Urinary bladder (tissue), 4 donors: ENCODE measurements around the gene TMCO6. TPM values are rescaled to one million over a fixed set of nuclear protein-coding genes. Genes with fewer than 3 reads are reported as not detected.
A peak's percentile ranks its signal among the peaks of the same experiment; 100 is the strongest.
"Not testable (repeated sequence)": the region's sequence is repeated elsewhere in the genome, so short reads cannot be mapped to it uniquely, and the experiment has no call there.

Experiments
- DNase-seq: peaks from one replicate; pipeline ENCODE4 v3.0.0-alpha.2; 2015; ENCODE audit errors: extremely low spot score
- H3K27ac ChIP-seq: one replicate; pipeline ENCODE4 v1.5.1; 2013; ENCODE audit warnings: low read depth, mild to moderate bottlenecking, moderate library complexity
- H3K36me3 ChIP-seq: one replicate; pipeline ENCODE4 v1.6.1; 2013; ENCODE audit warnings: mild to moderate bottlenecking, moderate library complexity; ENCODE audit not compliant: insufficient read depth
- H3K4me1 ChIP-seq: one replicate; pipeline ENCODE4 v1.6.1; 2013; ENCODE audit warnings: mild to moderate bottlenecking, moderate library complexity; ENCODE audit not compliant: insufficient read depth
- H3K4me3 ChIP-seq: one replicate; pipeline ENCODE4 v1.5.1; 2013; ENCODE audit warnings: low read depth, low read length
- WGBS: extraction: QIAGEN DNeasy Blood & Tissue Kit; methylation state at CpG from one replicate; pipeline ENCODE4 v1.1.7; 2013; 5-methylcytosine and 5-hydroxymethylcytosine counted together
- polyA plus RNA-seq: library from polyadenylated mRNA; stranded (reverse); fragments of 200-250 nt; gene quantifications from one replicate; pipeline ENCODE4 v1.2.3, GENCODE V29; 2013
- total RNA-seq: library from RNA; depleted of rRNA; stranded (reverse); fragments of >200 nt; gene quantifications from one replicate; pipeline ENCODE4 v1.2.3, GENCODE V29; 2014
- donor health status: healthy with polysubstance abuse.
- donor health status: healthy.

Gene TMCO6
- total and polyA plus RNA-seq, 2 donors = 12.2 to 22.3 TPM

- 83% methylated on average over 3 of the region's 3 CpGs for WGBS
- Histone ChIP-seq H3K4me1 (no peaks in the 10 kb centered on the region), H3K4me3 (no peak overlapping the region), H3K36me3 (no peaks in the 10 kb centered on the region), H3K27ac (no peak overlapping the region)
- no peak for DNase-seq
These were observed 5.1 kb upstream of the TMCO6 start for GRCh38 chr5:140634103-140634502.

- no peak for DNase-seq
- H3K4me3 ChIP-seq = no peak overlapping the region
- H3K36me3 ChIP-seq = no peaks in the 10 kb centered on the region
- H3K4me1 ChIP-seq = no peaks in the 10 kb centered on the region
- no peak overlapping the region for H3K27ac ChIP-seq
- 91% methylated on average over 8 of the region's 8 CpGs for WGBS
These were observed 3.7 kb upstream of the TMCO6 start for GRCh38 chr5:140635291-140636257.

GRCh38 chr5:140637371-140638100 is 1.7 kb upstream of the TMCO6 start:
- no peak for DNase-seq

GRCh38 chr5:140638898-140639147 is 428 bp upstream of the TMCO6 start:
- H3K4me3 ChIP-seq, H3K4me1 ChIP-seq, DNase-seq, H3K36me3 ChIP-seq: not testable (repeated sequence)
- H3K27ac ChIP-seq = peak overlapping the region; percentile 26
- WGBS = 28% methylated on average over 9 of the region's 9 CpGs

More at GRCh38 chr5:140637371-140638100, 1.7 kb upstream of the TMCO6 start:
- Histone ChIP-seq H3K4me1 (no peaks in the 10 kb centered on the region), H3K4me3 (no peak overlapping the region), H3K36me3 (no peaks in the 10 kb centered on the region), H3K27ac (no peak overlapping the region)
- 74% methylated on average over 10 of the region's 10 CpGs for WGBS

- no peaks in the 10 kb centered on the region for H3K4me1 ChIP-seq
- 94% methylated on average over 8 of the region's 8 CpGs for WGBS
- H3K36me3 ChIP-seq = no peaks in the 10 kb centered on the region
- H3K4me3 ChIP-seq = no peak overlapping the region
- no peak for DNase-seq
- no peak overlapping the region for H3K27ac ChIP-seq
These were observed 2.5 kb downstream of the TMCO6 start for GRCh38 chr5:140641716-140642115.

GRCh38 chr5:140642718-140643117 is 3.5 kb downstream of the TMCO6 start:
- 62% methylated on average over 3 of the region's 3 CpGs for WGBS
- H3K27ac ChIP-seq = no peak overlapping the region
- no peaks in the 10 kb centered on the region for H3K4me1 ChIP-seq
- H3K4me3 ChIP-seq = no peak overlapping the region
- no peaks in the 10 kb centered on the region for H3K36me3 ChIP-seq
- no peak for DNase-seq

GRCh38 chr5:140647042-140647419 is 7.8 kb downstream of the TMCO6 start:
- WGBS = under 1% methylated on average over 27 of the region's 27 CpGs

GRCh38 chr5:140658870-140659269 is 19.6 kb downstream of the TMCO6 start:
- 97% methylated on average over 17 of the region's 17 CpGs for WGBS
- no peak for DNase-seq
- H3K4me3 ChIP-seq = no peak overlapping the region
- no peaks in the 10 kb centered on the region for H3K4me1 ChIP-seq
- H3K27ac ChIP-seq = no peak overlapping the region
- H3K36me3 ChIP-seq = peaks cover 22% of the 10 kb centered on the region

More at GRCh38 chr5:140647042-140647419, 7.8 kb downstream of the TMCO6 start:
- H3K36me3 ChIP-seq = peaks cover 3% of the 10 kb centered on the region
- peak overlapping the region; percentile 81 for H3K4me3 ChIP-seq
- H3K4me1 ChIP-seq = no peaks in the 10 kb centered on the region
- no peak for DNase-seq
- H3K27ac ChIP-seq = peak overlapping the region; percentile 49

GRCh38 chr5:140660371-140660770 is 21.1 kb downstream of the TMCO6 start:
- peaks cover 16% of the 10 kb centered on the region for H3K36me3 ChIP-seq
- DNase-seq, H3K27ac ChIP-seq, H3K4me3 ChIP-seq, H3K4me1 ChIP-seq: not testable (repeated sequence)
- 81% methylated on average over 6 of the region's 6 CpGs for WGBS

GRCh38 chr5:140664030-140664358 is 24.7 kb downstream of the TMCO6 start:
- Histone ChIP-seq H3K4me1 (no peaks in the 10 kb centered on the region), H3K27ac (no peak overlapping the region), H3K36me3 (peaks cover 9% of the 10 kb centered on the region), H3K4me3 (peak overlapping the region; percentile 58)
- no peak for DNase-seq
- WGBS = 7% methylated on average over 18 of the region's 18 CpGs

GRCh38 chr5:140664359-140665119 is 25.3 kb downstream of the TMCO6 start, which contains the start of gene WDR55:
Gene WDR55 (plus strand): TSS chr5:140664904. CDS start chr5:140664913, 9 bp downstream.
- WGBS = under 1% methylated on average over 54 of the region's 54 CpGs
- DNase-seq = peak; percentile 85
- Histone ChIP-seq H3K4me1 (no peaks in the 10 kb centered on the region), H3K4me3 (peak within 1 kb of the TSS; percentile 58), H3K27ac (peak within 1 kb of the TSS; percentile 46), H3K36me3 (peaks cover 6% of the 10 kb centered on the region)

GRCh38 chr5:140671035-140671434 is 31.8 kb downstream of the TMCO6 start:
- WGBS = 97% methylated on average over 4 of the region's 4 CpGs
- H3K36me3 ChIP-seq, H3K27ac ChIP-seq, DNase-seq, H3K4me3 ChIP-seq, H3K4me1 ChIP-seq: not testable (repeated sequence)

- H3K27ac ChIP-seq = no peak overlapping the region
- H3K4me3 ChIP-seq = no peak overlapping the region
- no peaks in the 10 kb centered on the region for H3K36me3 ChIP-seq
- no peak for DNase-seq
- no peaks in the 10 kb centered on the region for H3K4me1 ChIP-seq
- WGBS = 93% methylated on average over 6 of the region's 7 CpGs
These were observed 32.3 kb downstream of the TMCO6 start for GRCh38 chr5:140671472-140672125.
